GM18909 (cell line): ENCODE results near the gene DGUOK.

Source experiments
- ATAC-seq: cut with Tn5 transposase; IDR thresholded peaks from one replicate; pipeline ENCODE4 v1.9.1; 2021; ENCODE audit warnings: mild to moderate bottlenecking; ENCODE audit not compliant: unreplicated experiment, poor library complexity

DGUOK gene

GRCh38 chr2:73944714-73945113, 18.0 kb downstream of the DGUOK start:
- ATAC-seq: no peak

GRCh38 chr2:73946215-73946614, 19.5 kb downstream of the DGUOK start:
- no peak for ATAC-seq

- no peak for ATAC-seq
Measured at GRCh38 chr2:73946666-73947065, 20.0 kb downstream of the DGUOK start.

GRCh38 chr2:73947412-73948018, 20.8 kb downstream of the DGUOK start:
- no peak for ATAC-seq

GRCh38 chr2:73949802-73950201, 23.1 kb downstream of the DGUOK start:
- ATAC-seq: no peak

GRCh38 chr2:73952499-73953446, 26.1 kb downstream of the DGUOK start:
- no peak for ATAC-seq

GRCh38 chr2:73956218-73956865, 29.7 kb downstream of the DGUOK start:
- no peak for ATAC-seq

GRCh38 chr2:73961274-73961673, 34.6 kb downstream of the DGUOK start:
- ATAC-seq: no peak

- no peak for ATAC-seq
Measured at GRCh38 chr2:73961823-73962615, 35.3 kb downstream of the DGUOK start.

GRCh38 chr2:73962798-73963197, 36.1 kb downstream of the DGUOK start:
- ATAC-seq: no peak

- peak; percentile 61 for ATAC-seq
Measured at GRCh38 chr2:73963385-73964120, 36.9 kb downstream of the DGUOK start.

- no peak for ATAC-seq
Measured at GRCh38 chr2:73964223-73964622, 37.5 kb downstream of the DGUOK start.

GRCh38 chr2:73965053-73965452, 38.4 kb downstream of the DGUOK start:
- ATAC-seq: no peak

- no peak for ATAC-seq
Measured at GRCh38 chr2:73968357-73968937, 41.8 kb downstream of the DGUOK start.

GRCh38 chr2:73969356-73969755, 42.7 kb downstream of the DGUOK start:
- ATAC-seq: no peak

GRCh38 chr2:73970141-73970803, 43.6 kb downstream of the DGUOK start:
- ATAC-seq: peak; percentile 10

GRCh38 chr2:73970850-73971471, 44.3 kb downstream of the DGUOK start:
- ATAC-seq: peak; percentile 89

- ATAC-seq: no peak
Measured at GRCh38 chr2:73971722-73972121, 45.0 kb downstream of the DGUOK start.
